Ascending aorta (tissue), 2 donors: Measurements from ENCODE around the gene CEACAM19. TPM values are rescaled to one million over a fixed set of nuclear protein-coding genes. Genes with fewer than 3 reads are reported as not detected.

ENCODE experiments used
- DNase-seq, 2 donors: peaks; one replicate each; pipeline ENCODE4 v3.0.0-alpha.2; 2019; ENCODE audit warnings: low spot score in 2 of 2
- H3K27ac ChIP-seq, 2 donors: fragments of 200-600 bp; sonication (generic); one replicate each; pipeline ENCODE4 v1.5.1; 2016 to 2017; ENCODE audit warnings: mild to moderate bottlenecking in 1 of 2
- H3K27me3 ChIP-seq: fragments of 200-600 bp; sonication (generic); one replicate; pipeline ENCODE4 v1.5.1; 2017
- H3K36me3 ChIP-seq, 2 donors: fragments of 200-600 bp; sonication (generic); one replicate each; pipeline ENCODE4 v1.5.1; 2016
- H3K4me1 ChIP-seq, 2 donors: fragments of 200-600 bp; sonication (generic); one replicate each; pipeline ENCODE4 v1.5.1; 2016 to 2017; ENCODE audit warnings: mild to moderate bottlenecking in 1 of 2
- H3K4me3 ChIP-seq, 2 donors: fragments of 200-600 bp; sonication (generic); one replicate each; pipeline ENCODE4 v1.5.1; 2016 to 2017; ENCODE audit warnings: mild to moderate bottlenecking in 1 of 2
- H3K9me3 ChIP-seq, 2 donors: fragments of 200-600 bp; sonication (generic); one replicate each; pipeline ENCODE4 v1.5.1; 2016
- intact Hi-C: fragments of 100-400 bp; cut with DNase I; formaldehyde crosslinking; loops from one replicate; pipeline ENCODE4 v1.15.1; 2023
- total RNA-seq: library from RNA; depleted of rRNA; stranded (reverse); fragments of >200 nt; gene quantifications from one replicate; pipeline ENCODE4 v1.1.0, GENCODE V29; 2016
- TF ChIP-seq, protein P1 (sequence below), 3 experiments: fragments of 200-600 bp in 2 of 3; fragments of 450-650 bp in 1 of 3; sonication (generic) in 2 of 3; IDR thresholded peaks; one replicate each; pipeline ENCODE4 v1.5.1; 2016 to 2019; ENCODE audit warnings: antibody characterized with exemption in 3 of 3, mild to moderate bottlenecking in 1 of 3, moderate library complexity in 1 of 3

CEACAM19 gene
- total RNA-seq, 1 donor from 2014 or later, result 6.3 TPM

DNA sequence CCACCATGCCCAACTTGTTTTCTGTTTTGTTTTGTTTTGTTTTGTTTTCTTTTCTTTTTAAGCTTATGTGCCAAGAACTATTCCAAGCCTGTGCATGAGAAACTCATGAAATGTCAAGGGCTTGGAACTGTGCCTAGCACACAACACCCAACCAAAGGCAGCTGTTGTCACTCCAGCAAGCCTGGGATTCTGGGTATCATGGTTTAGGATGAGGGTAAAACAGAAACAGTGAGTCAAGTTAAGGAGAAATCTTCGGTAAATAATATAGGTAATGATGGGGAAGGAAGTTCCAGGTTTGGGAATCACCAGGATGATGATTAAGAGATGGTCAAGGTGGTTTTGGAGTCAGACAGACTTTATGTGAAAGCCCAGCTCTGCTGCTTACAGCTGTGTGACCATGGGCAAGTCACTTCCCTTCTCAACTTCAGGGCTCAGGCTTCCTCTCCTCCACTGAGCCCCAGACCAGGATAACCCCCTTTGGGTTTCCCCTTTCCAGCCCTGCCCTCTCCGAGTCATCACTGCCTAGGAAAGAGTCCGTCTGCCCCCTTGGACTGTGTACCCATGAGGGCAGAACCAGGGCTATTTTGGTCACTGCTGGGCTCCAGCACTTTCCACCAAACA is 22.5 kb upstream of the CEACAM19 start:
- no peak for DNase-seq
- H3K4me3 ChIP-seq, result no peak overlapping the region
- TF ChIP-seq, protein P1, sequence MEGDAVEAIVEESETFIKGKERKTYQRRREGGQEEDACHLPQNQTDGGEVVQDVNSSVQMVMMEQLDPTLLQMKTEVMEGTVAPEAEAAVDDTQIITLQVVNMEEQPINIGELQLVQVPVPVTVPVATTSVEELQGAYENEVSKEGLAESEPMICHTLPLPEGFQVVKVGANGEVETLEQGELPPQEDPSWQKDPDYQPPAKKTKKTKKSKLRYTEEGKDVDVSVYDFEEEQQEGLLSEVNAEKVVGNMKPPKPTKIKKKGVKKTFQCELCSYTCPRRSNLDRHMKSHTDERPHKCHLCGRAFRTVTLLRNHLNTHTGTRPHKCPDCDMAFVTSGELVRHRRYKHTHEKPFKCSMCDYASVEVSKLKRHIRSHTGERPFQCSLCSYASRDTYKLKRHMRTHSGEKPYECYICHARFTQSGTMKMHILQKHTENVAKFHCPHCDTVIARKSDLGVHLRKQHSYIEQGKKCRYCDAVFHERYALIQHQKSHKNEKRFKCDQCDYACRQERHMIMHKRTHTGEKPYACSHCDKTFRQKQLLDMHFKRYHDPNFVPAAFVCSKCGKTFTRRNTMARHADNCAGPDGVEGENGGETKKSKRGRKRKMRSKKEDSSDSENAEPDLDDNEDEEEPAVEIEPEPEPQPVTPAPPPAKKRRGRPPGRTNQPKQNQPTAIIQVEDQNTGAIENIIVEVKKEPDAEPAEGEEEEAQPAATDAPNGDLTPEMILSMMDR (IDR thresholded peaks at IDR 0.05), result no peak
- peaks cover 41 to 47% of the 10 kb centered on the region in 2 donors for H3K36me3 ChIP-seq
- no peaks in the 10 kb centered on the region for H3K27me3 ChIP-seq
- intact Hi-C loops, result no loop called here
- peaks cover 8 to 27% of the 10 kb centered on the region in 2 donors for H3K4me1 ChIP-seq
- no peaks in the 10 kb centered on the region for H3K9me3 ChIP-seq
- H3K27ac ChIP-seq, result peak overlapping the region; percentile 56 to 72

GRCh38 chr19:44649578-44650145 is 21.6 kb upstream of the CEACAM19 start:
- no peaks in the 10 kb centered on the region for H3K27me3 ChIP-seq
- intact Hi-C loops, result no loop called here
- H3K4me3 ChIP-seq, result no peak overlapping the region
- DNase-seq, result no peak
- no peaks in the 10 kb centered on the region for H3K9me3 ChIP-seq
- peaks cover 8 to 25% of the 10 kb centered on the region in 2 donors for H3K4me1 ChIP-seq
- H3K36me3 ChIP-seq, result peaks cover 46 to 49% of the 10 kb centered on the region in 2 donors
- TF ChIP-seq, protein P1 (IDR thresholded peaks at IDR 0.05), result no peak
- no peak overlapping the region for H3K27ac ChIP-seq

GRCh38 chr19:44653343-44653742 is 17.9 kb upstream of the CEACAM19 start:
- Histone ChIP-seq H3K9me3 (no peaks in the 10 kb centered on the region), H3K27me3 (no peaks in the 10 kb centered on the region), H3K27ac (no peak overlapping the region), H3K36me3 (peaks cover 56 to 65% of the 10 kb centered on the region in 2 donors), H3K4me1 (peaks cover 0 to 4% of the 10 kb centered on the region in 2 donors), H3K4me3 (no peak overlapping the region)
- intact Hi-C loops, result no loop called here
- no peak for DNase-seq
- TF ChIP-seq, protein P1 (IDR thresholded peaks at IDR 0.05), result no peak

DNA sequence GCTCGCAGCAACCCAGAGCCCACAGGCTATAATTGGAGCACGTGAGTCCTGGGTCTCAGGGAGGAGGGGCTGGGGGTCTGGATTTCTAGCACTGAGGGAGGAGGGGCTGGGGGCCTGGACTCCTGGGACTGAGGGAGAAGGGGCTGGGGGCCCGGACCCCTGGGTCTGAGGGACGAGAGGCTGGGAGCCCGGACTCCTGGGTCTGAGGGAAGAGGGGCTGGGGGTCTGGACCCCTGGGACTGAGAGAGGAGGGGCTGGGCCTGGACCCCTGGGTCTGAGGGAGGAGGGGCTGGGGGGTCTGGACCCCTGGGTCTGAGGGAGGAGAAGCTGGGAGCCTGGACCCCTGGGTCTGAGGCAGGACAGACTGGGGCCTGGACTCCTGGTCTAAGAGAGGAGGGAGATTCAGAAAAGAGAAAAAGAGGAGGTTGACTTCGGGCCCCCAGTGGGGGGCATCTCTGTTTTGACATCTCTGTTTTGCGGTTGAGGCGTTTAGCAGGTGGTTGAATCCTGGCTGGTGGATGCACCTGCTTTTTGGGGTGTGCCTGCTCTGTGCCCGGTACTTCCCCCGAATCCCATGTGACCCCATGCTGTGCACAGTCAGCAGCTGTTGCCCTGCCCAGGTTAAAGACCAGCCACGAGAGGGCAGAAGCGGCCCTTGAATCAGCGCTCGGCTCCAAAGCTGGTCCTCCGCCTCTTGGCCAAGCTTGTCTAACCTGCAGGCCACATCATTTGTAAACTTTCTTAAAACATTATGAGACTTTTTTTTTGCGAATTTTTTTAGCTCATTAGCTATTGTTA is 17.1 kb upstream of the CEACAM19 start:
- no peak overlapping the region for H3K27ac ChIP-seq
- no peaks in the 10 kb centered on the region for H3K27me3 ChIP-seq
- H3K9me3 ChIP-seq, result no peaks in the 10 kb centered on the region
- DNase-seq, result peak; percentile 26 to 78
- no peak overlapping the region for H3K4me3 ChIP-seq
- no peaks in the 10 kb centered on the region for H3K4me1 ChIP-seq
- TF ChIP-seq, protein P1 (IDR thresholded peaks at IDR 0.05), result peak; percentile 22 to 61 (median 47)
- peaks cover 58 to 74% of the 10 kb centered on the region in 2 donors for H3K36me3 ChIP-seq
- intact Hi-C loops, result no loop called here

- intact Hi-C loops, result loop anchor here (1.0 to 5.0 kb wide), 2 partner anchors 70 to 86 kb away; no protein-coding TSS in a partner anchor
- Histone ChIP-seq H3K4me3 (no peak overlapping the region), H3K4me1 (no peaks in the 10 kb centered on the region), H3K27ac (no peak overlapping the region), H3K9me3 (no peaks in the 10 kb centered on the region), H3K27me3 (no peaks in the 10 kb centered on the region), H3K36me3 (peaks cover 57 to 80% of the 10 kb centered on the region in 2 donors)
- TF ChIP-seq, protein P1 (IDR thresholded peaks at IDR 0.05), result peak; percentile 71 to 92 (median 88)
- DNase-seq, result peak in 1 of 2 donors; percentile 78
Measured at GRCh38 chr19:44657211-44657921, 13.9 kb upstream of the CEACAM19 start.
